Skeletal muscle tissue (tissue), 4 donors: ENCODE measurements around the gene SLC52A3. TPM values are rescaled to one million over a fixed set of nuclear protein-coding genes. Genes with fewer than 3 reads are reported as not detected.
A peak's percentile ranks its signal among the peaks of the same experiment; 100 is the strongest.
"Not testable (repeated sequence)": the region's sequence is repeated elsewhere in the genome, so short reads cannot be mapped to it uniquely, and the experiment has no call there.

Experiments
- H3K27ac ChIP-seq: one replicate; pipeline ENCODE4 v1.7.0; 2013; ENCODE audit warnings: mild to moderate bottlenecking, low read depth, low read length, inconsistent platforms
- H3K27me3 ChIP-seq, 3 donors: one replicate each; pipeline ENCODE4 v1.7.0; 2013; ENCODE audit warnings: low read length in 3 of 3; ENCODE audit not compliant: control insufficient read depth in 3 of 3, insufficient read depth in 3 of 3
- H3K36me3 ChIP-seq, 3 donors: one replicate each; pipeline ENCODE4 v1.7.0; 2013; ENCODE audit warnings: low read length in 3 of 3; ENCODE audit not compliant: control insufficient read depth in 3 of 3, insufficient read depth in 3 of 3
- H3K4me1 ChIP-seq, 3 donors: one replicate each; pipeline ENCODE4 v1.7.0; 2013; ENCODE audit warnings: low read length in 3 of 3, mild to moderate bottlenecking in 3 of 3; ENCODE audit not compliant: control insufficient read depth in 3 of 3, insufficient read depth in 3 of 3
- H3K4me3 ChIP-seq, 3 donors: one replicate each; pipeline ENCODE4 v1.7.0; 2013; ENCODE audit warnings: low read length in 3 of 3
- H3K9ac ChIP-seq, 3 donors: one replicate each; pipeline ENCODE4 v1.7.0; 2013; ENCODE audit warnings: low read length in 3 of 3, mild to moderate bottlenecking in 3 of 3, moderate library complexity in 2 of 3, low read depth in 1 of 3
- H3K9me3 ChIP-seq, 3 donors: one replicate each; pipeline ENCODE4 v1.7.0; 2013; ENCODE audit warnings: low read length in 3 of 3; ENCODE audit not compliant: control insufficient read depth in 3 of 3
- total RNA-seq: library from RNA; depleted of rRNA; stranded (reverse); fragments of >200 nt; gene quantifications from one replicate; pipeline ENCODE4 v1.2.3, GENCODE V29; 2014
- donor health status: Osteomylitis.

Gene SLC52A3
- total RNA-seq, 1 donor from 2014 or later, result not detected

- no peaks in the 10 kb centered on the region for H3K9me3 ChIP-seq
- peaks cover 0 to 2% (median under 1%) of the 10 kb centered on the region in 3 donors for H3K4me1 ChIP-seq
- H3K27ac ChIP-seq, result no peak overlapping the region
- peaks cover 5 to 14% (median 12%) of the 10 kb centered on the region in 3 donors for H3K27me3 ChIP-seq
- H3K36me3 ChIP-seq, result no peaks in the 10 kb centered on the region
- no peak overlapping the region for H3K9ac ChIP-seq
- no peak overlapping the region for H3K4me3 ChIP-seq
These were observed 34.4 kb downstream of the SLC52A3 start for GRCh38 chr20:733861-734260.

GRCh38 chr20:732727-733126, 35.6 kb downstream of the SLC52A3 start:
- Histone ChIP-seq H3K4me3 (no peak overlapping the region), H3K27ac (no peak overlapping the region), H3K9me3 (no peaks in the 10 kb centered on the region), H3K9ac (no peak overlapping the region), H3K36me3 (no peaks in the 10 kb centered on the region), H3K27me3 (peaks cover 10 to 25% (median 24%) of the 10 kb centered on the region in 3 donors), H3K4me1 (peaks cover 2 to 6% (median 3%) of the 10 kb centered on the region in 3 donors)

- Histone ChIP-seq H3K9ac (no peak overlapping the region), H3K4me3 (no peak overlapping the region), H3K27ac (no peak overlapping the region), H3K4me1 (peaks cover 2 to 6% (median 3%) of the 10 kb centered on the region in 3 donors), H3K27me3 (peaks cover 10 to 28% (median 26%) of the 10 kb centered on the region in 3 donors), H3K9me3 (no peaks in the 10 kb centered on the region), H3K36me3 (no peaks in the 10 kb centered on the region)
These were observed 36.3 kb downstream of the SLC52A3 start for GRCh38 chr20:731891-732560.

GRCh38 chr20:730005-730404, 38.3 kb downstream of the SLC52A3 start:
- H3K4me3 ChIP-seq, result no peak overlapping the region
- H3K9me3 ChIP-seq, result no peaks in the 10 kb centered on the region
- peaks cover 19 to 39% (median 33%) of the 10 kb centered on the region in 3 donors for H3K27me3 ChIP-seq
- no peak overlapping the region for H3K9ac ChIP-seq
- no peaks in the 10 kb centered on the region for H3K36me3 ChIP-seq
- no peak overlapping the region for H3K27ac ChIP-seq
- H3K4me1 ChIP-seq, result peaks cover 2 to 6% (median 3%) of the 10 kb centered on the region in 3 donors

- peak overlapping the region in 2 of 3 donors; percentile 14 to 33 for H3K9ac ChIP-seq
- H3K9me3 ChIP-seq, result no peaks in the 10 kb centered on the region
- peaks cover 22 to 45% (median 36%) of the 10 kb centered on the region in 3 donors for H3K27me3 ChIP-seq
- peak overlapping the region in 1 of 3 donors; percentile 49 for H3K4me3 ChIP-seq
- no peak overlapping the region for H3K27ac ChIP-seq
- no peaks in the 10 kb centered on the region for H3K36me3 ChIP-seq
- H3K4me1 ChIP-seq, result peaks cover 2 to 13% (median 10%) of the 10 kb centered on the region in 3 donors
These were observed 39.9 kb downstream of the SLC52A3 start for GRCh38 chr20:728256-728944.

GRCh38 chr20:726160-726559, 42.1 kb downstream of the SLC52A3 start:
- Histone ChIP-seq H3K9ac (no peak overlapping the region), H3K9me3 (peaks cover 0 to 3% (median 0%) of the 10 kb centered on the region in 3 donors), H3K4me3 (no peak overlapping the region), H3K27ac (no peak overlapping the region), H3K4me1 (peaks cover 2 to 13% (median 10%) of the 10 kb centered on the region in 3 donors), H3K36me3 (no peaks in the 10 kb centered on the region), H3K27me3 (peaks cover 22 to 56% (median 42%) of the 10 kb centered on the region in 3 donors)

- Histone ChIP-seq H3K9ac (no peak overlapping the region), H3K4me1 (peaks cover 2 to 13% (median 10%) of the 10 kb centered on the region in 3 donors), H3K4me3 (no peak overlapping the region), H3K27ac (no peak overlapping the region), H3K36me3 (no peaks in the 10 kb centered on the region), H3K9me3 (peaks cover 0 to 3% (median 0%) of the 10 kb centered on the region in 3 donors), H3K27me3 (peaks cover 22 to 60% (median 45%) of the 10 kb centered on the region in 3 donors)
These were observed 42.8 kb downstream of the SLC52A3 start for GRCh38 chr20:725491-725890.

- not testable (repeated sequence) for H3K4me3 ChIP-seq, H3K9me3 ChIP-seq, H3K9ac ChIP-seq, H3K27ac ChIP-seq, H3K36me3 ChIP-seq
- Histone ChIP-seq H3K4me1 (peaks cover 2 to 13% (median 10%) of the 10 kb centered on the region in 3 donors), H3K27me3 (peaks cover 25 to 65% (median 50%) of the 10 kb centered on the region in 3 donors)
These were observed 43.5 kb downstream of the SLC52A3 start for GRCh38 chr20:724797-725196.

GRCh38 chr20:723756-724155, 44.5 kb downstream of the SLC52A3 start:
- H3K4me1 ChIP-seq, result peaks cover 2 to 11% (median 10%) of the 10 kb centered on the region in 3 donors
- peaks cover 19 to 67% (median 50%) of the 10 kb centered on the region in 3 donors for H3K27me3 ChIP-seq
- H3K27ac ChIP-seq, result no peak overlapping the region
- no peaks in the 10 kb centered on the region for H3K36me3 ChIP-seq
- H3K4me3 ChIP-seq, result no peak overlapping the region
- H3K9ac ChIP-seq, result no peak overlapping the region
- peaks cover 0 to 3% (median 0%) of the 10 kb centered on the region in 3 donors for H3K9me3 ChIP-seq
